ENCODE data around the gene PRR7.
A peak's percentile ranks its signal among the peaks of the same experiment; 100 is the strongest.

Gene PRR7

DNA sequence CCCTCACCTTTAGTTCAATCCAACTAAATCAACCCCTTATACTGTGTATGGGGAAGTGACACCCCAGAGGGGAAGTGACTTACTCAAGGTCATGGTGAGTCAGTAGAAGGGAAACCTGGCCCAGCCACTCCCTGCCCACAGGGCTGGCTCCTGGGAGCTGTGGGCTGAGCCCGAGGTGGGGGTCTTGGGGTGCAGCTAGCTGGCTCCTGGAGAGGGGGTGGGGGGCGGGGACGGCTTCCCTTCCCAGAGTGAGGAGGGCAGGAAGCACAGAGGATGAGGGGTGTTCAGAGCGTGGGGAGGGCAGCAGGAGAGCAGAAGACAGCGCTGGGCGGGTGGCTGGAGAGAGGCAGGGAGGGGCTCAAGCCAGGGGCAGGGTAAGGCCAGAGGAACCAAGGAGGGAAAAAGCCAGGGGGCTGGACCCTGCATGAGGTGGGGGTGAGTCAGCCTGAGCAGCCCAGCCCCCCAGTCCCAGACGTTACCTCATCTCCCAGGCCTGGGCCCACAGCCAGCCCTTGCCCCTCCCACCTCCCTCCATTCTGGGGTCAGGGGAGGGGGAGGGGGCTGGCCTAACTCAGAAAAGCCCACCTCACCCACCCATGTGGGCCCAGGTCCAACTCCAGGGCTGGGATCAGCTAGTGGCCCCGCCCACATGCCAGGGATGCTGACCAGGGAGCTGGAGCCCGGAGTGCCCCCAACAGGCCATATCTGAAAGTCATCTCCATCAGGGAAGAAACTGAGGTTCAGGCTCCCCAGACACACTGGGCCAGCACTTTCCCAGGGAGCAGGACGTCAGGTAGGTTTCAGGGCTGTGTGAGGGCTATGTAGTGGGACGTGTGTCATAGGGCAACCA is 48.0 kb downstream of the PRR7 start:
- H3K4me3 ChIP-seq (ENCODE audit: low read depth, low read length) = no peak overlapping the region
- DNase-seq (ENCODE audit: low read depth) = no peak
- TF ChIP-seq, protein P1, sequence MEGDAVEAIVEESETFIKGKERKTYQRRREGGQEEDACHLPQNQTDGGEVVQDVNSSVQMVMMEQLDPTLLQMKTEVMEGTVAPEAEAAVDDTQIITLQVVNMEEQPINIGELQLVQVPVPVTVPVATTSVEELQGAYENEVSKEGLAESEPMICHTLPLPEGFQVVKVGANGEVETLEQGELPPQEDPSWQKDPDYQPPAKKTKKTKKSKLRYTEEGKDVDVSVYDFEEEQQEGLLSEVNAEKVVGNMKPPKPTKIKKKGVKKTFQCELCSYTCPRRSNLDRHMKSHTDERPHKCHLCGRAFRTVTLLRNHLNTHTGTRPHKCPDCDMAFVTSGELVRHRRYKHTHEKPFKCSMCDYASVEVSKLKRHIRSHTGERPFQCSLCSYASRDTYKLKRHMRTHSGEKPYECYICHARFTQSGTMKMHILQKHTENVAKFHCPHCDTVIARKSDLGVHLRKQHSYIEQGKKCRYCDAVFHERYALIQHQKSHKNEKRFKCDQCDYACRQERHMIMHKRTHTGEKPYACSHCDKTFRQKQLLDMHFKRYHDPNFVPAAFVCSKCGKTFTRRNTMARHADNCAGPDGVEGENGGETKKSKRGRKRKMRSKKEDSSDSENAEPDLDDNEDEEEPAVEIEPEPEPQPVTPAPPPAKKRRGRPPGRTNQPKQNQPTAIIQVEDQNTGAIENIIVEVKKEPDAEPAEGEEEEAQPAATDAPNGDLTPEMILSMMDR (IDR thresholded peaks at IDR 0.05; ENCODE audit: control insufficient read depth, extremely low read depth, insufficient read depth) = 0 out of 2 replicates have a peak, but pooled peaks have one; percentile 11

DNA sequence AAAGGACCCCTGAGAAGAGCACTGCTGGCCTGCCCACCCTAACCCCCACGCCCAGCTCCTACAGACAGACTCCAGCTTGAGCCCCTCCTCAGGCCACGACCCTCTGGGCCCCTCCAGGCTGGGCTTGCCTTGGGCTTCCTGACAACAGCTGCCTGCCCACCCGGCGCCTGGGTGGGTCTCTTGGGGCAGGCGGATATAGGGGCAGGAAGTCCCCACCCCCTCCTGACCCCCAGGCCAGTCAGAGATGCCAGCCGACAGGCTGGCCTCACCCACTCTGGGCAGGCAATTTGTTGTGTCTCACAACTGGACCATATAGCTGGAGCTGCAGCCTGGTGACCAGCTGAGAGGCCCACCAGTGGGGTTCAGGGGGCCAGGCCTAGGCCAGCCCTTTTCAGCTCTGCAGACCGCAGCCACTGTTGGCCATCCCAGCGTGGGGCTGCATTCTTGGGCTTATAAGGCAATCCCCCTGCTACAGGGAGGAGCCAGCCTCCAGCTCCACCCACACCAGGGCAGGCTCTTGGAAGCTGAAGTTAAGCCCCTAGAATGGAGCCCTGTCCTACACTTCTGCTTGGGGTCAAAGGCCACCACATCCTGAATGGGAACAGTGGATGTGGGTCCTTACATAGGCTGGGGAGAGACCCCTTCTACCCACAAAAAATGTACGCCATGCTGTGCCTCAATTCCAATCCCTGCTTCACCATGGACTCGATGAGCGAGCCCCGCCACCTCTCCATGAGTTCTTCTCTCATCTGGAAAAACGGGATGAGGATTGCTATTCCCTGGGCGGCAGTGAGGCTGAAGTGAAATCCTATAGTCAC is 48.8 kb downstream of the PRR7 start:
- TF ChIP-seq, protein P1 (IDR thresholded peaks at IDR 0.05; ENCODE audit: control insufficient read depth, extremely low read depth, insufficient read depth) = no peak
- DNase-seq (ENCODE audit: low read depth) = no peak
- no peak overlapping the region for H3K4me3 ChIP-seq (ENCODE audit: low read depth, low read length)

DNA sequence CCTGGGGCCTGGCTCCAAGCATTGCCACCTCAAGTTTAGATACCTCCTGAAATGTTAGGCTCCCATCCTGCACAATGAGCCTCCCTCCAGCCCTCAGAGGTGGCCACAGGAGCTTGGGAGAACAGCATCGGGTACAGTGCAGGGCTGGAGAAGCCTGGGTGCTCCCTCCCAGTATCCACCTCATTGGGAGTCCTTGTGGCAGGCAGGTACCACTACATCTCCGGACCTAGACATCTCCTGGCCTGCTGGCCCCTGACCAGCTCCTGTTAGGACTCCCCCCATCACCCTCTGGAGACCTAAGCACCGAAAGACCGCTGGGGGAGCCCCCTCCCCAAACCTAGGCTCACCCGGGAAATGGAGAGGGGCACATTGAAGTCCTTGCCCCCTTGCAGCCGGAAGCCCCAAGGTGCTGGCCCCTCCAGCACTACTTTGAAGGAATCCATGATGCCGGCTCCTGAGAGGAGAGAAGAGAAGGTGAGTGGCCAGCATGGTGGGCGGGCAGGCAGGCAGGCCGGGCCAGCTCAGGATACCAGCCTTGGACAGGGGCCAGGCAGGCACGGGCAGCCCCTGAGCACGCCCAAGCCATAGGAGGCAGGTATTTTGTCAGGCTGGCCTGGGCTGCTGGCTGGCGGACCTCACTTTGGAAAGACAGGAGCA is 49.6 kb downstream of the PRR7 start:
- no peak for DNase-seq (ENCODE audit: low read depth)
- TF ChIP-seq, protein P1 (IDR thresholded peaks at IDR 0.05; ENCODE audit: control insufficient read depth, extremely low read depth, insufficient read depth) = 0 out of 2 replicates have a peak, but pooled peaks have one; percentile 9
- H3K4me3 ChIP-seq (ENCODE audit: low read depth, low read length) = peak overlapping the region; percentile 72

DNA sequence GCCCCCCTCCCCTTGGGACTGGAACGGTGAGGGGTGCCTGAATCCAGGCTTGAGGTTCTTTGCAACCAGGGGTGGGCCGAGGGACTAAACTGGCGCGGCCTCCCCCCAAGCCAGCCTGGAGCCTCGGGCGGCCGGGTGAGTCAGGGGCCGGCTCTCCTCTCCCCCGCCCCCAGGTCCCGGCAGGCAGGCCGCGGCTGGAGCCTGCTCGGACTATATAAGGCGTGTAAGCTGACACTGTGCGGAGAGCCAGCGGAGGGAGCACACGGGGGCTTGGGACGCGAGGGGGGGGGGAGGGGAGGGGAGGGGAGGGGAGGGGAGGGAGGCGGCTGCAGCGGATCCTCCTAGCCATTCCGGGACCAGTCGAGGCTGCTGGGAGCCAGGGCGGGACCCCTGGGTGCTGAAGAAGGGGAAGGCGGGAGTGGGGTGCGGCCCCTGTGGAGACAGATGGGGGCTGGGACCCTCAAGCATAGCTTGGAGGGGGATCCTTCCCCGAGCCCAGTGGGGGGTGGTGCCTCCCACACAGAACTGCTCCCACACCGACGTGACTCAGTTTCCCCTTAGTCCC is 50.2 kb downstream of the PRR7 start:
- peak overlapping the region; percentile 72 for H3K4me3 ChIP-seq (ENCODE audit: low read depth, low read length)
- TF ChIP-seq, protein P1 (IDR thresholded peaks at IDR 0.05; ENCODE audit: control insufficient read depth, extremely low read depth, insufficient read depth) = no peak
- no peak for DNase-seq (ENCODE audit: low read depth)

DNA sequence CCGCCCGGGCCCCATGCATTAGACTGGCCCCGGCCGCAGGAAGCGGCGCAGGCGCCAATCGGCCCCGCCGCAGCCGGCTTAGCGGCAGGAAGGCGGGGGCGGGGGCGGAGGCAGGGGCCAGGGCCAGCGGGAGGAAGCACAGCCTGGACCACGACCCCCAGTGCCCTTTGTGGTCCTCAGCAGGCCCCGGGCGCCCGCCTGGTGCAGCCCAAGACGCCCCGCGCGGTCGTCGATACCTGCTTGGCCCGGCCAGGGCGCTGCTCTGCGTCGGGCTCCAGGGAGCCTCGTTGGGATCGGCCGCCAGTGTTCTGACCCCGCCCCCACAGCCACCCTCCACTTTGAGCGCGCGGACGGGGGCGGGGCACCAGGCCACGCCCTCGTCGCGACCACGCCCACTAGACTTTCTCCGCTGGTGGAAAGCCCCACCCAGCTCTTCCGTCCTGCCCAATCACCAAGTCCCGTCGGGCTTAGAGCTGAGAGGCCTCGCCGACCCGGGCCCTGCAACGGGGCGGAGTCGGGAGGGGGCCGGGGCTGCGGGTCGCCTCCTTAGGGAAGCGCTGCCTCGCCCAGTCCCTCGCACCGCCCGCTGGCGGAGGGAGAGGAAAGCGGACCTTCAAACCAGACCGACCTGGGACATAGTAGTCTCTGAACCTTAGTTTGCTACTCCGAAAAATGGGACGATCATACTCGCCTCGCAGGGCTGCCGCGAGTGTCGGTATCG is 50.8 kb downstream of the PRR7 start, which contains the start of gene PDLIM7:
Gene PDLIM7, minus strand, starts transcription at position 313 of the 721 bp plus-strand sequence. CDS start 1,092 bp downstream, outside the sequence.
- TF ChIP-seq, protein P1 (IDR thresholded peaks at IDR 0.05; ENCODE audit: control insufficient read depth, extremely low read depth, insufficient read depth) = peak; percentile 36
- DNase-seq (ENCODE audit: low read depth) = peak; percentile 93
- peak within 1 kb of the TSS; percentile 72 for H3K4me3 ChIP-seq (ENCODE audit: low read depth, low read length)

All from LNCaP clone FGC (cell line).